H1 (cell line): Measurements from ENCODE around the gene SLC66A2. TPM values are rescaled to one million over a fixed set of nuclear protein-coding genes. Genes with fewer than 3 reads are reported as not detected.

Source experiments
- CTCF ChIA-PET: fragments of 300-600 bp; sonication (Branson Sonifier 250); formaldehyde crosslinking; loops from one replicate; lab custom pipeline; 2021; ENCODE audit not compliant: partially characterized antibody; lab: Charles Lee
- POLR2A ChIA-PET: fragments of 300-600 bp; sonication (Branson Sonifier 250); formaldehyde crosslinking; loops from one replicate; lab custom pipeline; 2021; ENCODE audit warnings: inconsistent platforms; ENCODE audit not compliant: partially characterized antibody; lab: Charles Lee
- DNase-seq, 2 experiments: peaks; one replicate each; pipeline versions ENCODE4 v3.0.0 to v3.0.0-alpha.2; 2010 to 2022; ENCODE audit warnings: low spot score in 2 of 2, low read depth in 1 of 2, mixed read lengths in 1 of 2
- FAIRE-seq: peaks from 2 replicates; lab custom pipeline; 2011; peaks lifted over from hg19 to GRCh38; lab: Jason Lieb, UNC
- H2AFZ ChIP-seq: 2 replicates; pipeline ENCODE4 v1.8.1; 2012; ENCODE audit warnings: low read length, inconsistent platforms
- H2AK5ac ChIP-seq: 2 replicates; pipeline ENCODE4 v1.6.1; 2013; ENCODE audit warnings: low read depth, low read length
- H2BK120ac ChIP-seq: replicated peaks from 2 replicates; pipeline ENCODE3; 2013; ENCODE audit warnings: low read depth, low read length, inconsistent platforms
- H2BK12ac ChIP-seq: 2 replicates; pipeline ENCODE4 v1.6.1; 2013; ENCODE audit warnings: low read depth, low read length
- H2BK15ac ChIP-seq: 2 replicates; pipeline ENCODE4 v1.6.1; 2013; ENCODE audit warnings: low read length
- H2BK20ac ChIP-seq: 2 replicates; pipeline ENCODE4 v1.6.1; 2013; ENCODE audit warnings: low read length
- H2BK5ac ChIP-seq: 2 replicates; pipeline ENCODE4 v1.6.1; 2013; ENCODE audit warnings: low read depth, low read length
- H3K14ac ChIP-seq: 2 replicates; pipeline ENCODE4 v1.6.1; 2013; ENCODE audit warnings: inconsistent platforms; ENCODE audit not compliant: insufficient read length
- H3K18ac ChIP-seq: 2 replicates; pipeline ENCODE4 v1.6.1; 2013; ENCODE audit warnings: low read length; ENCODE audit errors: extremely low read depth
- H3K23ac ChIP-seq: 2 replicates; pipeline ENCODE4 v1.6.1; 2013; ENCODE audit warnings: inconsistent platforms; ENCODE audit not compliant: insufficient read length
- H3K23me2 ChIP-seq: 2 replicates; pipeline ENCODE4 v1.6.1; 2013; ENCODE audit warnings: low read depth, low read length
- H3K27ac ChIP-seq: 2 replicates; pipeline ENCODE4 v1.6.1; 2011; ENCODE audit warnings: low read depth, low read length, inconsistent platforms
- H3K27me3 ChIP-seq, 4 experiments: replicated peaks in 1 of 4; 1 replicate in 1 of 4; 2 replicates in 3 of 4; pipeline versions ENCODE4 v1.6.1 to v1.8.1; 2011 to 2013; ENCODE audit warnings: low read length in 3 of 4, mild to moderate bottlenecking in 3 of 4, inconsistent platforms in 2 of 4, mixed read lengths in 2 of 4, moderate library complexity in 1 of 4; ENCODE audit not compliant: control insufficient read depth in 3 of 4, insufficient read depth in 3 of 4; ENCODE audit errors: extremely low read depth in 1 of 4
- H3K36me3 ChIP-seq, 4 experiments: 2 replicates each; pipeline versions ENCODE4 v1.6.1 to v1.8.1; 2011 to 2013; ENCODE audit warnings: mild to moderate bottlenecking in 4 of 4, low read length in 3 of 4, moderate library complexity in 2 of 4, control low read depth in 1 of 4, inconsistent platforms in 1 of 4; ENCODE audit not compliant: insufficient read depth in 4 of 4, control insufficient read depth in 2 of 4
- H3K4ac ChIP-seq: replicated peaks from 2 replicates; pipeline ENCODE3; 2013; ENCODE audit warnings: low read length, low read depth, mixed read lengths, inconsistent platforms; ENCODE audit not compliant: insufficient read length
- H3K4me1 ChIP-seq, 4 experiments: replicated peaks in 1 of 4; 1 replicate in 1 of 4; 2 replicates in 3 of 4; pipeline versions ENCODE4 v1.6.1 to v1.8.1; 2011 to 2013; ENCODE audit warnings: low read length in 3 of 4, inconsistent platforms in 2 of 4, mixed read lengths in 1 of 4; ENCODE audit not compliant: insufficient read depth in 4 of 4, control insufficient read depth in 3 of 4
- H3K4me2 ChIP-seq, 2 experiments: 2 replicates each; pipeline versions ENCODE4 v1.6.1 to v1.8.1; 2011 to 2013; ENCODE audit warnings: low read depth in 2 of 2, low read length in 2 of 2, control low read depth in 1 of 2, inconsistent platforms in 1 of 2, mild to moderate bottlenecking in 1 of 2; ENCODE audit not compliant: insufficient read depth in 1 of 2
- H3K4me3 ChIP-seq, 4 experiments: fragments of 200-600, 300-600 bp in 1 of 4; sonication (generic), shearing (Covaris generic), sonication (Bioruptor Twin) in 1 of 4; 2 replicates each; pipeline versions ENCODE4 v1.5.1 to v1.8.1; 2011 to 2016; ENCODE audit warnings: low read length in 4 of 4, low read depth in 3 of 4, control low read depth in 2 of 4, inconsistent platforms in 2 of 4, mild to moderate bottlenecking in 2 of 4, mixed read lengths in 1 of 4, moderate library complexity in 1 of 4; ENCODE audit not compliant: insufficient read depth in 2 of 4; ENCODE audit errors: extremely low read depth in 1 of 4
- H3K56ac ChIP-seq: replicated peaks from 2 replicates; pipeline ENCODE3; 2013; ENCODE audit warnings: low read depth, mild to moderate bottlenecking, mixed read lengths, low read length, inconsistent platforms; ENCODE audit not compliant: insufficient read length
- H3K79me1 ChIP-seq: 2 replicates; pipeline ENCODE4 v1.6.1; 2013; ENCODE audit warnings: low read depth, low read length, control low read depth
- H3K79me2 ChIP-seq, 2 experiments: 2 replicates each; pipeline versions ENCODE4 v1.6.1 to v1.8.1; 2012 to 2013; ENCODE audit warnings: low read length in 2 of 2, mild to moderate bottlenecking in 2 of 2, inconsistent platforms in 1 of 2; ENCODE audit not compliant: insufficient read depth in 2 of 2, control insufficient read depth in 1 of 2
- H3K9ac ChIP-seq, 4 experiments: replicated peaks in 1 of 4; 1 replicate in 1 of 4; 2 replicates in 3 of 4; pipeline versions ENCODE4 v1.6.1 to v1.8.1; 2011 to 2013; ENCODE audit warnings: low read depth in 3 of 4, low read length in 3 of 4, control low read depth in 2 of 4, mild to moderate bottlenecking in 2 of 4, moderate library complexity in 2 of 4, inconsistent platforms in 1 of 4; ENCODE audit errors: extremely low read depth in 1 of 4
- H3K9me3 ChIP-seq, 2 experiments: 2 replicates each; pipeline versions ENCODE4 v1.6.1 to v1.8.1; 2012 to 2013; ENCODE audit warnings: mild to moderate bottlenecking in 2 of 2, moderate library complexity in 2 of 2, control low read depth in 1 of 2, inconsistent platforms in 1 of 2, low read depth in 1 of 2, low read length in 1 of 2, mixed read lengths in 1 of 2; ENCODE audit not compliant: insufficient read depth in 2 of 2
- H4K20me1 ChIP-seq, 2 experiments: replicated peaks in 1 of 2; 2 replicates each; pipeline versions ENCODE3 to v1.8.1; 2011 to 2013; ENCODE audit warnings: inconsistent platforms in 2 of 2, low read length in 2 of 2, mild to moderate bottlenecking in 1 of 2; ENCODE audit not compliant: insufficient read depth in 2 of 2, control insufficient read depth in 1 of 2
- H4K5ac ChIP-seq: 2 replicates; pipeline ENCODE4 v1.6.1; 2013; ENCODE audit warnings: low read length, low read depth, mixed read lengths, inconsistent platforms; ENCODE audit not compliant: insufficient read length
- H4K8ac ChIP-seq: 2 replicates; pipeline ENCODE4 v1.8.0; 2013; ENCODE audit warnings: mild to moderate bottlenecking, moderate library complexity, low read length, inconsistent platforms; ENCODE audit not compliant: insufficient read depth; ENCODE audit errors: extremely low read depth
- H4K91ac ChIP-seq: replicated peaks from 2 replicates; pipeline ENCODE3; 2013; ENCODE audit warnings: low read length, mixed read lengths, inconsistent platforms; ENCODE audit not compliant: insufficient read length
- FOSL1 ChIP-seq: IDR thresholded peaks from 2 replicates; pipeline ENCODE4 v1.6.1; 2011; ENCODE audit warnings: mild to moderate bottlenecking, low read depth, low read length, moderate library complexity; ENCODE audit not compliant: insufficient read depth
- GTF2F1 ChIP-seq: IDR thresholded peaks from 2 replicates; pipeline ENCODE4 v1.6.1; 2012; ENCODE audit warnings: low read depth, low read length, improper control_type of control experiment, borderline replicate concordance
- KDM4A ChIP-seq: IDR thresholded peaks from one replicate; pipeline ENCODE4 v1.7.1; 2012; ENCODE audit warnings: low read depth, mild to moderate bottlenecking, moderate library complexity, low read length, inconsistent platforms; ENCODE audit not compliant: severe bottlenecking
- WGBS, 2 experiments: shearing (Covaris generic) in 1 of 2; methylation state at CpG; one replicate each; pipeline versions ENCODE4 v1.1.6 to v1.1.7; 2013 to 2015; ENCODE audit warnings: low lambda C conversion rate in 2 of 2, mixed read lengths in 2 of 2, inconsistent platforms in 1 of 2, low coverage in 1 of 2, missing lambda C conversion rate in 1 of 2; ENCODE audit not compliant: insufficient replicate concordance in 2 of 2, insufficient coverage in 1 of 2, insufficient read length in 1 of 2; ENCODE audit errors: extremely low coverage in 1 of 2, missing lambda C conversion rate in 1 of 2; 5-methylcytosine and 5-hydroxymethylcytosine counted together
- polyA plus RNA-seq, 7 experiments: library from polyadenylated mRNA; depleted of rRNA in 3 of 7; stranded (reverse) in 5 of 7; unstranded in 2 of 7; fragments of >200 nt in 5 of 7; fragments of 200-250 nt in 2 of 7; gene quantifications; 1 replicate in 5 of 7; 2 replicates in 1 of 7; 4 replicates in 1 of 7; pipeline versions ENCODE4 v1.2.1 to v1.2.3, GENCODE V29; 2011 to 2013; ENCODE audit warnings: missing spikeins in 2 of 7, mixed read lengths in 2 of 7
- total RNA-seq: library from RNA; stranded (reverse); fragmentation: NEBNext Ultra II Directional; extraction: Animal tissue kit (Norgen Biotek cat#: 25700); gene quantifications from 2 replicates; pipeline ENCODE4 v1.2.1, GENCODE V29; 2021
- TF ChIP-seq, protein P1 (sequence below): IDR thresholded peaks from 2 replicates; pipeline ENCODE4 v1.6.1; 2011; ENCODE audit warnings: low read length, improper control_type of control experiment

SLC66A2 gene
- total and polyA plus RNA-seq, 2 of the 8 experiments (the other 6 are each of a cell fraction or from before 2014, with no cell fraction given) = 15.0 to 18.9 TPM

DNA sequence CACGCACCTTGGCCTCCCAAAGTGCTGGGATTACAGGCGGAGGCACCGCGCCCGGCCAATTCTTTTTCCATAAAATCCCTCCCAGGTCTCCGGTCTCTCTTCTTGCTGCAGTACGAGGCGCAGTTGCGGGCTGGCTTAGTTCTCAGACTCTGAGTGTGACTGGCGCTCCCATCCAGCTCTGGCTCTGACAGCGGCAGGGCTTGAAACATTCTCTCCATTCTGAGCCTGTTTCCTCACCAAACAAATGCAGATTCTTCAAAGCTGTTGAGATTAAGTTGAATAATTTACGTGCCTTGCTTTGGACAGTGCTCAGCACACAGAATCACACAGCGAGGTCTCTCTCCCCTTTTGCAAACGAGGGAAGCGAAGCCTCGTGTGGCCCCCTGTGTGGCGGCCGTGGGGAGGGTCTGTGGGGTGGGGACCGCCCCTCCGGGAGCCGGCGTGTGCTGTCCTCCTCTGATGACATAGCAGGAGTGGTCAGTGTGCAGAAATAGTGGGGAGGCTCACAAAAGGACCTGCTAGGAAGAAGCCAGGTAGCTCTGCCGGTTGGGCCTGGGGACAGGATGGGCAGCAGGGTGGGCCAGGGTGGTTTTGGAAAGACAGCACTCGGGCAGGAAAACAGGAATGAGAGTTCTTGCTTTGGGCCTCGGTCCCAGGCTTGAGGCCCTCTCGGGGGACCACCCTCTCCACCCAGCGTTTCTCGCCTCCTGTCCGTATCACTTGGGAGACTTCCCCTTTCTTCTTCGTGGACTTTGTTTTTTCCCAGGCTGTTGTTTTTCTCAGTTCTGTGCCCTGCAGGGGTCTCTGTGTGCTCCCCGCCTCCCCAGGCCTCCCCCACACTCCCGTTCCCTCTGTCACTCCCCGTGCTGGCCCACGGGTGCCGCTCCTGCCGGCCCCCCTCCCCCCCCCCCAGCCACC is 78.7 kb downstream of the SLC66A2 start:
- WGBS, 2 experiments = 79% methylated on average over 28 of the region's 36 CpGs; no CpG with 5 or more reads in 1 of the 2 experiments
- Histone ChIP-seq H3K56ac (no peak overlapping the region), H3K79me2 (no peaks in the 10 kb centered on the region), H3K9ac (no peak overlapping the region), H2BK120ac (no peak overlapping the region), H2AK5ac (no peak overlapping the region), H2BK20ac (no peak overlapping the region), H3K4me1 (no peaks in the 10 kb centered on the region; a peak in 1 of 7 replicates), H2BK15ac (no peak overlapping the region), H3K36me3 (no peaks in the 10 kb centered on the region), H4K20me1 (peaks cover 0 to under 1% of the 10 kb centered on the region in 2 experiments), H4K5ac (no peak overlapping the region), H3K4ac (no peak overlapping the region), H3K79me1 (no peaks in the 10 kb centered on the region), H4K91ac (no peak overlapping the region), H3K27ac (no peak overlapping the region), H3K4me2 (no peak overlapping the region), H4K8ac (no peak overlapping the region), H3K27me3 (no peaks in the 10 kb centered on the region), H2BK5ac (no peak overlapping the region), H3K4me3 (no peak overlapping the region), H3K23me2 (no peaks in the 10 kb centered on the region), H3K14ac (no peak overlapping the region), H2BK12ac (no peak overlapping the region), H3K18ac (no peak overlapping the region), H2AFZ (no peak overlapping the region), H3K23ac (no peak overlapping the region), H3K9me3 (no peaks in the 10 kb centered on the region)
- no peak for FAIRE-seq
- TF ChIP-seq, protein P1, sequence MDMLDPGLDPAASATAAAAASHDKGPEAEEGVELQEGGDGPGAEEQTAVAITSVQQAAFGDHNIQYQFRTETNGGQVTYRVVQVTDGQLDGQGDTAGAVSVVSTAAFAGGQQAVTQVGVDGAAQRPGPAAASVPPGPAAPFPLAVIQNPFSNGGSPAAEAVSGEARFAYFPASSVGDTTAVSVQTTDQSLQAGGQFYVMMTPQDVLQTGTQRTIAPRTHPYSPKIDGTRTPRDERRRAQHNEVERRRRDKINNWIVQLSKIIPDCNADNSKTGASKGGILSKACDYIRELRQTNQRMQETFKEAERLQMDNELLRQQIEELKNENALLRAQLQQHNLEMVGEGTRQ = no peak
- TF ChIP-seq GTF2F1 (no peak), KDM4A (no peak), FOSL1 (no peak)
- CTCF ChIA-PET = interaction anchor here (0.6 to 1.5 kb wide), 5 partner anchors 9 to 268 kb away, joined by 3 to 4 read pairs (median 3); no protein-coding TSS in a partner anchor
- POLR2A ChIA-PET = no interaction called here
- DNase-seq = no peak
